Peyer's patch (tissue), 4 donors: Measurements from ENCODE around the gene ZNF750.

Experiments used
- CTCF ChIP-seq, 6 experiments: fragments of 450-650 bp in 4 of 6; fragments of 200-600 bp in 2 of 6; sonication (generic) in 1 of 6; IDR thresholded peaks; one replicate each; pipeline ENCODE4 v1.5.1; 2017 to 2019; ENCODE audit warnings: antibody characterized with exemption in 6 of 6, mild to moderate bottlenecking in 3 of 6, moderate library complexity in 1 of 6
- POLR2A ChIP-seq, 2 donors: fragments of 450-650 bp; IDR thresholded peaks; one replicate each; pipeline ENCODE4 v1.5.1; 2017; ENCODE audit warnings: antibody characterized with exemption in 2 of 2, mild to moderate bottlenecking in 2 of 2, moderate library complexity in 2 of 2

GRCh38 chr17:82845163-82845807 is 5.5 kb upstream of the ZNF750 start:
- TF ChIP-seq CTCF (IDR thresholded peaks at IDR 0.05) (no peak), POLR2A (IDR thresholded peaks at IDR 0.05) (no peak)
